ENCODE data around the gene HOXA3. TPM values are rescaled to one million over a fixed set of nuclear protein-coding genes. Genes with fewer than 3 reads are reported as not detected.

The HOXA3 gene
- 10 to 100 TPM in 1 of 6 donors, 1 to 10 TPM in 3, under 1 TPM in 2; 0.20 to 11.4 (median 3.5) TPM for total RNA-seq

DNA sequence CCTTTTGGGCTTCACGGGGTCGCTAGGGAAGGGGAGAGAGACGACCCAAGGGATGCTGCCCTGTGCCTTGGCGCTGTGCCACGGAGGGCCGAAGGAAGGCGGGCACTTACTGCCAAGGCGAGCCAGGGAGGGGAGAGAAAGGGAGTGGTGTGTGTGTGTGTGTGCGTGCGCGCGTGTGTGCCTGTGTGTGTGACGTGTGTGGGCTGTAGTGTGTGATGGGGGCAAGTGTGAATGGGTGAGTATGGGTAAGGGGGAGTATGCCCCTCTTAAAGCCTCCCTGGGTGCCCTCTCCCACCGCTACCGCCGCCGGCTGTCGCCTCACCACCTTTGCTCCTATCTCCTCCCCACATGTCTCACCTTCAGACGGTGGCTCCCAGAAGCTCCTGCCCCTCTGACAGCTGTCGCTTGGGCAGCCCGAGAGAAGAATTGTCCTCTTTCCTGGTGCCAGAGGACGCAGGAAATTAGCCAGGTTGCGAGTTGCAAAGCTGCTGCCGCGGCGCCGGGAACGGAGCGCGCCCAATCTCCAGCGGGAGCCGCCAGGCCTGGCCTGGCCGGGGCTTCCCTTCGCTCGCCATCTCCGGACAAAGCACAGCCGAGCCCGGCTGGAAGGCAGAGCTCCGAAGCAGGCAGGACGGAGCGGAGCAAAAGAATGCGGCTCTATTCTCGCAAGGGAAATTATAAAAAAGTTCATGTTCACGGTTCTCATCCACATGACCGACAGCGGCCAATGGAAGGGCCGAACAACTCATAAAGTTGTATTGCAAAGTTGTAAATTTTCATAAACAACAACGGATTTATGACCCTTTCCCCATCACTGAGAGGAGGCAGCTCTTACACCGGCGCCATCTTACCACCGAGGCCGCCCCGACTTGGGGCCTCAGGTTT, at the start of gene HOXA3:
TSS of gene HOXA3 (minus strand) at position 653 of the 885 bp plus-strand sequence. CDS start 41,943 bp downstream, outside the sequence.
- peaks cover 0 to 80% (median 43%) of the 10 kb centered on the region in 4 donors for H3K27me3 ChIP-seq
- H3K36me3 ChIP-seq: no peaks in the 10 kb centered on the region
- no peaks in the 10 kb centered on the region for H3K9me3 ChIP-seq
- no peak for ATAC-seq (ENCODE audit: low FRiP score in 2 of 2)
- peak within 1 kb of the TSS; percentile 84 to 95 (median 88) for H3K27ac ChIP-seq
- TF ChIP-seq POLR2AphosphoS5 (IDR thresholded peaks at IDR 0.05) (no peak), CTCF (IDR thresholded peaks at IDR 0.05) (no peak), EP300 (IDR thresholded peaks at IDR 0.05) (no peak), POLR2A (IDR thresholded peaks at IDR 0.05) (peak in 1 of 4 donors; percentile 17)
- 11 to 23% methylated on average over 46 to 52 of the region's 53 CpGs for WGBS, 2 donors
- peak in 1 of 2 donors; percentile 86 for DNase-seq
- H3K4me1 ChIP-seq: peaks cover 46 to 68% (median 56%) of the 10 kb centered on the region in 4 donors
- peak within 1 kb of the TSS; percentile 10 to 74 (median 46) for H3K4me3 ChIP-seq

DNA sequence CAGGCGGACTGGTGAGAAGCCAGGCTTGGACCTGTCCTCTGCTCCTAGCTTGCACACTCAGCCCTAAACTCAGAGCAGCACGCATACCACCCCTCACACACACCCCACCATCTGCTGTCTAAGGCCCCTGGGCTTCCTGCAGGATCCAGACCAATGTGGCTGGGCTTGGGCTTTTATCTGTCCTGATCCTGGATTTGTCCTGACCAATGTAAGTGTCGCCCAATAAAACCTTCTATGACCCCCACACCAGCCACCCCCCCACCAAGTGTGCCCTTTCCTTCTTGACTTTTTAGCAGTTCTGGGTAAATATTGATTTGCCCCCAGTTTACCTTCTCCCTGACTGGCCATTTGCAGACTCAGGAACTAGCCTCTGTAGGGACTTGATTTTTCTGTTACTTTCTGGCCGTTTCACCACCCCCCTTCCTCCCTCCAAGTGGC, 49.2 kb upstream of the HOXA3 start:
- no peaks in the 10 kb centered on the region for H3K36me3 ChIP-seq
- ATAC-seq (ENCODE audit: low FRiP score in 2 of 2) (no peak), DNase-seq (no peak)
- peaks cover 6 to 94% (median 69%) of the 10 kb centered on the region in 4 donors for H3K27me3 ChIP-seq
- peak overlapping the region in 2 of 4 donors; percentile 9 to 17 for H3K4me3 ChIP-seq
- H3K4me1 ChIP-seq: peaks cover 34 to 53% (median 37%) of the 10 kb centered on the region in 4 donors
- H3K9me3 ChIP-seq: no peaks in the 10 kb centered on the region
- H3K27ac ChIP-seq: no peak overlapping the region
- WGBS, 2 donors: 11 to 24% methylated on average over 2 to 4 of the region's 4 CpGs
- TF ChIP-seq POLR2A (IDR thresholded peaks at IDR 0.05) (no peak), POLR2AphosphoS5 (IDR thresholded peaks at IDR 0.05) (no peak), EP300 (IDR thresholded peaks at IDR 0.05) (no peak), CTCF (IDR thresholded peaks at IDR 0.05) (no peak)

GRCh38 chr7:27200761-27201579, 48.6 kb upstream of the HOXA3 start:
- Histone ChIP-seq H3K27ac (no peak overlapping the region), H3K27me3 (peaks cover 6 to 94% (median 69%) of the 10 kb centered on the region in 4 donors), H3K9me3 (no peaks in the 10 kb centered on the region), H3K4me1 (peaks cover 34 to 53% (median 37%) of the 10 kb centered on the region in 4 donors), H3K4me3 (peak overlapping the region in 2 of 4 donors; percentile 41 to 43), H3K36me3 (no peaks in the 10 kb centered on the region)
- peak; percentile 47 to 66 for ATAC-seq (ENCODE audit: low FRiP score in 2 of 2)
- TF ChIP-seq POLR2A (IDR thresholded peaks at IDR 0.05): no peak
- no peak for TF ChIP-seq POLR2AphosphoS5 (IDR thresholded peaks at IDR 0.05)
- TF ChIP-seq EP300 (IDR thresholded peaks at IDR 0.05): no peak
- TF ChIP-seq CTCF (IDR thresholded peaks at IDR 0.05): no peak
- no peak for DNase-seq
- 9% methylated on average over 6 to 14 of the region's 14 CpGs for whole genome bisulfite sequencing, 2 donors

DNA sequence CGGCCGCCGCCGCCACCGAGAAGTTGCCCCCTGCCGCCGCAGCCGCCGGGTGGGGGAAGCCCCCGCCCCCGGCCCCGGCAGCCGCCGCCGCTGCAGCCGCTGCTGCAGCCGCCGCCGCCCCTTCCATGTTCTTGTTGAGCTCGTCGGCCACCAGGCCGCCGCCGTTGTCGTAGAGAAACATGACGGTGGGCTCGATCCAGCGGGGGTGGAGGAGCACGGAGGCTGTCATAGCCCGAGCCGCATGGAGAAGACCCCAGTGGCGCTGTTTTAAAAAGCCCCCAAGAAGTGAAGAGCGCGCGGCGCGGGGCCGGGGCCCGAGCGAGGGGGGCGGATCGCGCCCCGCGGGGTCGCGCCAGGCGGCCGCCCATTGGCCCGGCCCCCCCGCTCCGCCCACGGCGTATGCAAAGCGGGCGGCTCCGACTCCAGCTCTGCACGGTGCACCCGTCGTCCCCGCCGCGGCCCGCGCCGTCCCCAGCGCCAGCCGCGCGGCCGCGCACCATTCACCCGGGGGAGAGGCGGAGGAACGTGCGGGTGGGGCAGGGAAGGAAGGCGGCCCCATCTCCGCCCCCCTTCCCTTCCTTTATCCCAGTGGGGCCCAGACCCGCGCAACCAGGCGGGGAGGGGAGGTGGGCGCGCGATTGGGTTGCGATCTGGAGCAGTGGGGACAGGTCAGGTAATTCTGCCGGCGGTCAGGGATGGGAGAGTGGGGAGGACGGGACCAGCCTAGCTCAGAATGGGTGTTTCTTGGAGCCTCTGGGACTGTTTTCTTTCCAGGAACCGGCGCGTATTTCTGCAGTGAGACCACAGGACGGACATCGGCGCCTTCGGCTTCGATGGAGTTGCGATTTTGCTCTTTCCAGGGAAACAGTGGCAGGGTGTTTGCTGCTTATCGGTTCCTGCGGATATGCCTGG, 47.7 kb upstream of the HOXA3 start, which contains the start of gene HOXA13:
TSS of gene HOXA13 (minus strand) at position 243 of the 912 bp plus-strand sequence. CDS start at position 229, 14 bp downstream.
- H3K27me3 ChIP-seq: peaks cover 6 to 93% (median 66%) of the 10 kb centered on the region in 4 donors
- peak in 1 of 2 donors; percentile 52 for ATAC-seq (ENCODE audit: low FRiP score in 2 of 2)
- TF ChIP-seq EP300 (IDR thresholded peaks at IDR 0.05) (no peak), POLR2AphosphoS5 (IDR thresholded peaks at IDR 0.05) (no peak), POLR2A (IDR thresholded peaks at IDR 0.05) (no peak), CTCF (IDR thresholded peaks at IDR 0.05) (no peak)

More for the DNA sequence above, 47.7 kb upstream of the HOXA3 start, which contains the start of gene HOXA13:
- 0 to 6% methylated on average over 3 to 37 of the region's 99 CpGs for WGBS, 2 donors
- no peaks in the 10 kb centered on the region for H3K36me3 ChIP-seq
- H3K4me3 ChIP-seq: peak within 1 kb of the TSS in 3 of 4 donors; percentile 29 to 43 (median 41)
- DNase-seq: peak in 1 of 2 donors; percentile 84
- no peaks in the 10 kb centered on the region for H3K9me3 ChIP-seq
- H3K27ac ChIP-seq: no peak within 1 kb of the TSS
- peaks cover 28 to 47% (median 33%) of the 10 kb centered on the region in 4 donors for H3K4me1 ChIP-seq
